SK-N-MC (cell line): ENCODE results near the gene COASY.
"Not testable (repeated sequence)": the region's sequence is repeated elsewhere in the genome, so short reads cannot be mapped to it uniquely, and the experiment has no call there.

Experiments used
- EZH2 ChIP-seq: fragments of 200-600 bp; sonication (generic); IDR thresholded peaks from one replicate; pipeline ENCODE4 v1.6.1; 2017; ENCODE audit warnings: antibody characterized with exemption
- POLR2AphosphoS5 ChIP-seq: IDR thresholded peaks from 2 replicates; pipeline ENCODE4 v1.6.1; 2012; ENCODE audit warnings: mild to moderate bottlenecking, low read depth, low read length, borderline replicate concordance

GRCh38 chr17:42545755-42546505 is 16.0 kb upstream of the COASY start:
- TF ChIP-seq POLR2AphosphoS5, EZH2: not testable (repeated sequence)
